ENCODE measurements around the gene CGN. TPM values are rescaled to one million over a fixed set of nuclear protein-coding genes. Genes with fewer than 3 reads are reported as not detected.

The CGN gene
- total RNA-seq, 2 donors from 2014 or later = 2.3 TPM; not detected in 1

GRCh38 chr1:151540021-151540981 lies 29.1 kb downstream of the CGN start, which contains the start of gene TUFT1:
Gene TUFT1, plus strand, starts transcription at chr1:151540309. Its CDS starts 58 bp downstream, at chr1:151540367.
- Histone ChIP-seq H3K36me3 (no peaks in the 10 kb centered on the region), H3K27ac (peak within 1 kb of the TSS; percentile 65 to 82), H3K4me3 (peak within 1 kb of the TSS; percentile 84), H3K9me3 (no peaks in the 10 kb centered on the region), H3K4me1 (ENCODE audit: control insufficient read depth in 1 of 2, low read depth in 2 of 2) (peaks cover 16 to 22% of the 10 kb centered on the region in 2 donors), H3K27me3 (replicated peaks; ENCODE audit: insufficient read depth) (no peaks in the 10 kb centered on the region)
- DNase-seq (ENCODE audit: low spot score) = peak; percentile 83
- TF ChIP-seq, protein P1, sequence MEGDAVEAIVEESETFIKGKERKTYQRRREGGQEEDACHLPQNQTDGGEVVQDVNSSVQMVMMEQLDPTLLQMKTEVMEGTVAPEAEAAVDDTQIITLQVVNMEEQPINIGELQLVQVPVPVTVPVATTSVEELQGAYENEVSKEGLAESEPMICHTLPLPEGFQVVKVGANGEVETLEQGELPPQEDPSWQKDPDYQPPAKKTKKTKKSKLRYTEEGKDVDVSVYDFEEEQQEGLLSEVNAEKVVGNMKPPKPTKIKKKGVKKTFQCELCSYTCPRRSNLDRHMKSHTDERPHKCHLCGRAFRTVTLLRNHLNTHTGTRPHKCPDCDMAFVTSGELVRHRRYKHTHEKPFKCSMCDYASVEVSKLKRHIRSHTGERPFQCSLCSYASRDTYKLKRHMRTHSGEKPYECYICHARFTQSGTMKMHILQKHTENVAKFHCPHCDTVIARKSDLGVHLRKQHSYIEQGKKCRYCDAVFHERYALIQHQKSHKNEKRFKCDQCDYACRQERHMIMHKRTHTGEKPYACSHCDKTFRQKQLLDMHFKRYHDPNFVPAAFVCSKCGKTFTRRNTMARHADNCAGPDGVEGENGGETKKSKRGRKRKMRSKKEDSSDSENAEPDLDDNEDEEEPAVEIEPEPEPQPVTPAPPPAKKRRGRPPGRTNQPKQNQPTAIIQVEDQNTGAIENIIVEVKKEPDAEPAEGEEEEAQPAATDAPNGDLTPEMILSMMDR (IDR thresholded peaks at IDR 0.05) = no peak
- peak; percentile 78 for ATAC-seq (ENCODE audit: insufficient number of reproducible peaks, low FRiP score, low read depth)

GRCh38 chr1:151540982-151541377 lies 29.8 kb downstream of the CGN start:
- H3K4me1 ChIP-seq (ENCODE audit: control insufficient read depth in 1 of 2, low read depth in 2 of 2) = peaks cover 16 to 22% of the 10 kb centered on the region in 2 donors
- DNase-seq (ENCODE audit: low spot score) (no peak), ATAC-seq (ENCODE audit: insufficient number of reproducible peaks, low FRiP score, low read depth) (no peak)
- no peaks in the 10 kb centered on the region for H3K36me3 ChIP-seq
- peak overlapping the region; percentile 65 to 82 for H3K27ac ChIP-seq
- TF ChIP-seq, protein P1 (IDR thresholded peaks at IDR 0.05) = no peak
- H3K27me3 ChIP-seq (replicated peaks; ENCODE audit: insufficient read depth) = no peaks in the 10 kb centered on the region
- H3K4me3 ChIP-seq = peak overlapping the region; percentile 84
- H3K9me3 ChIP-seq = no peaks in the 10 kb centered on the region

DNA sequence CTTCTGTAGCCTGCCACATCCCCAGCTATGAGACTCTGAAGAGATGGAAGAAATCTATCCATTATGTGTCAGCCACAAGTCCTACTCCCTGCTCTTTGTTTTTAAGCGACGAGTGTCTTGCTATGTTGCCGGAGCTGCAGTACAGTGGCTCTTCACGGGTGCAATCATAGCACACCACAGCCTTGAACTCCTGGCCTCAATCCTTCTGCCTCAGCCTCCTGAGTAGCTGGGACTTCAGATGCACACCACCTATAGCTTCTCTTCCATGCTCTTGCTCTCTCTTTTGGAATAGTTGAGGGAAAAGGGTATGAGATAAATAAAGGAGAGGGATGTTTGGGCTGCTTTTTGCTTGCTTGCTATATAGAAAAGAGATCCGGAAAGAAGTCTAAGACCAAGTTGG lies 30.6 kb downstream of the CGN start:
- peak overlapping the region in 1 of 2 donors; percentile 54 for H3K27ac ChIP-seq
- H3K36me3 ChIP-seq = no peaks in the 10 kb centered on the region
- TF ChIP-seq, protein P1 (IDR thresholded peaks at IDR 0.05) = no peak
- H3K9me3 ChIP-seq = no peaks in the 10 kb centered on the region
- H3K4me1 ChIP-seq (ENCODE audit: control insufficient read depth in 1 of 2, low read depth in 2 of 2) = peaks cover 16 to 24% of the 10 kb centered on the region in 2 donors
- no peak for ATAC-seq (ENCODE audit: insufficient number of reproducible peaks, low FRiP score, low read depth)
- no peak overlapping the region for H3K4me3 ChIP-seq
- no peaks in the 10 kb centered on the region for H3K27me3 ChIP-seq (replicated peaks; ENCODE audit: insufficient read depth)
- DNase-seq (ENCODE audit: low spot score) = no peak

- H3K27me3 ChIP-seq (replicated peaks; ENCODE audit: insufficient read depth) = no peaks in the 10 kb centered on the region
- H3K27ac ChIP-seq = peak overlapping the region; percentile 54
- ATAC-seq (ENCODE audit: insufficient number of reproducible peaks, low FRiP score, low read depth) = no peak
- no peak overlapping the region for H3K4me3 ChIP-seq
- peaks cover 16 to 34% of the 10 kb centered on the region in 2 donors for H3K4me1 ChIP-seq (ENCODE audit: control insufficient read depth in 1 of 2, low read depth in 2 of 2)
- H3K36me3 ChIP-seq = no peaks in the 10 kb centered on the region
- TF ChIP-seq, protein P1 (IDR thresholded peaks at IDR 0.05) = no peak
- no peaks in the 10 kb centered on the region for H3K9me3 ChIP-seq
- no peak for DNase-seq (ENCODE audit: low spot score)
Measured at GRCh38 chr1:151542710-151543129, 31.5 kb downstream of the CGN start.

DNA sequence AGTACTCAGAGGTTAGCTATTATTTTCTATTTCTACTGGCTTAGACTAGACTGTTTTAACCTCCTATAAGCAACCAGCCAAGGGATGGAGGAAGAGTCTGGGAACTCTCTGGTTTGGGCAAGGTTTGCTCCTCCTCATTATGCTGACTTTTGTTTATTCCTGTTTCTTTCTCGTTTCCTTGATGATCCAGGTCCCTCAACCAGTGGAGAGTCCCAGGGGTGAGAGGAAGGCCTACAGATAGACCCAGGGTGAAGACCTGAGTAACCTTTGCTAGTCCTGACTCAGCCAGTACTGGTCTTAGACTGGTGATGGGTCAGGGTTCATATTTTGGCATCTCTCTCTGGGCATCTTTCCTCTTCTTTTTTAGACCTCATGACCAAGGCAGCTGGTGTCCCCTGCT lies 34.4 kb downstream of the CGN start:
- Histone ChIP-seq H3K9me3 (no peaks in the 10 kb centered on the region), H3K27me3 (replicated peaks; ENCODE audit: insufficient read depth) (no peaks in the 10 kb centered on the region), H3K36me3 (no peaks in the 10 kb centered on the region), H3K4me1 (ENCODE audit: control insufficient read depth in 1 of 2, low read depth in 2 of 2) (peaks cover 16 to 38% of the 10 kb centered on the region in 2 donors), H3K4me3 (no peak overlapping the region), H3K27ac (no peak overlapping the region)
- DNase-seq (ENCODE audit: low spot score) (no peak), ATAC-seq (ENCODE audit: insufficient number of reproducible peaks, low FRiP score, low read depth) (no peak)
- TF ChIP-seq, protein P1 (IDR thresholded peaks at IDR 0.05) = no peak

Data from thoracic aorta (tissue), 2 donors.